Heart left ventricle (tissue), 13 donors: ENCODE measurements around the gene SMPX.

Experiments
- POLR2A ChIP-seq, 2 donors: fragments of 450-650 bp; IDR thresholded peaks; one replicate each; pipeline ENCODE4 v1.6.1; 2017; ENCODE audit warnings: antibody characterized with exemption in 2 of 2, mild to moderate bottlenecking in 2 of 2, moderate library complexity in 2 of 2
- TF ChIP-seq, protein P1 (sequence below), 12 donors: fragments of 200-600 bp; sonication (generic) in 4 of 12; IDR thresholded peaks; one replicate each; pipeline versions ENCODE4 v1.5.0 to v1.8.0; 2018 to 2022; ENCODE audit warnings: antibody characterized with exemption in 12 of 12, mild to moderate bottlenecking in 5 of 12
- donor health status: ischemic (EF 13 %, LVEDD 7.1; RV severe dilation, severe dysfunction).
- donor health status: DM: no; HTN: yes; CAD: no.
- donor health status: DM: no; HTN: no; CAD: no.
- donor health status: ischemic (EF 25% LVEDD 6.9; RV normal size, moderate dysfunction).
- donor health status: ischemic (EF 25% LVEDD 5.7; RV mildly dilated, moderate dysfunction).
- donor health status: ischemic (EF 35%, LVEDD 5.7; RV mildly dilated, moderate dysfunction).
- donor health status: nonischemic (EF 11% LVEDD 7.7; RV severe dilation, severe dysfunction).
- donor health status: DM: yes; HTN: yes; CAD: no.
- donor health status: PGD.
- donor health status: ischemic (EF 29% LVEDD 5.4; RV normal size, mild dysfunction).
- donor health status: nonischemic (EF 23%, LVEDD 6.1; RV moderate dilation, normal function).

DNA sequence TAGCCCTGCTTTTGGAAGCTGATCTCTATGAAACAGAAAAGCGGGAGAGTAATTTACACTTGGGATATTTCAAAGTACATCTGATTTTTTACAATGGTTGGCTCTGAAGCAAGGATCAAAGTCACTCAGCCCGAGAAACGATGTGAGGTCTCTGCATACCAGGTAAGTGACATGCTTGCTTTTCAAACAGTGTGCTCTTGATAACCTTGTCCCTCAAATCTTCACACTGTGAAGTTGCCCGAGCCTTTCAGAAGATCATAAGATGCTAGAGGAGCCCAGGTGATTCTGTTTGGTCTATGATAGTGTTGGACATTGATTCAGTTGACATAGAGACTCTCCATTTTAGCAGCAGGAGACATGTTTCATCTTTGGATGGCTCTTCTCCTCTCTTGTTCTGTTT, 52.7 kb downstream of the SMPX start:
- TF ChIP-seq, protein P1, sequence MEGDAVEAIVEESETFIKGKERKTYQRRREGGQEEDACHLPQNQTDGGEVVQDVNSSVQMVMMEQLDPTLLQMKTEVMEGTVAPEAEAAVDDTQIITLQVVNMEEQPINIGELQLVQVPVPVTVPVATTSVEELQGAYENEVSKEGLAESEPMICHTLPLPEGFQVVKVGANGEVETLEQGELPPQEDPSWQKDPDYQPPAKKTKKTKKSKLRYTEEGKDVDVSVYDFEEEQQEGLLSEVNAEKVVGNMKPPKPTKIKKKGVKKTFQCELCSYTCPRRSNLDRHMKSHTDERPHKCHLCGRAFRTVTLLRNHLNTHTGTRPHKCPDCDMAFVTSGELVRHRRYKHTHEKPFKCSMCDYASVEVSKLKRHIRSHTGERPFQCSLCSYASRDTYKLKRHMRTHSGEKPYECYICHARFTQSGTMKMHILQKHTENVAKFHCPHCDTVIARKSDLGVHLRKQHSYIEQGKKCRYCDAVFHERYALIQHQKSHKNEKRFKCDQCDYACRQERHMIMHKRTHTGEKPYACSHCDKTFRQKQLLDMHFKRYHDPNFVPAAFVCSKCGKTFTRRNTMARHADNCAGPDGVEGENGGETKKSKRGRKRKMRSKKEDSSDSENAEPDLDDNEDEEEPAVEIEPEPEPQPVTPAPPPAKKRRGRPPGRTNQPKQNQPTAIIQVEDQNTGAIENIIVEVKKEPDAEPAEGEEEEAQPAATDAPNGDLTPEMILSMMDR (IDR thresholded peaks at IDR 0.05) = no peak
- TF ChIP-seq POLR2A (IDR thresholded peaks at IDR 0.05) = no peak
